NCI-H524 (cell line): ENCODE measurements around the gene ELAC2.

Experiments
- DNase-seq, 2 experiments: peaks; one replicate each; lab custom pipeline; 2025; lab: John Stamatoyannopoulos, UW

Gene ELAC2

GRCh38 chr17:12955521-12955920 is 62.3 kb downstream of the ELAC2 start:
- no peak for DNase-seq

- no peak for DNase-seq
Observed at GRCh38 chr17:12953156-12953555, 64.7 kb downstream of the ELAC2 start.

GRCh38 chr17:12952012-12952411 is 65.8 kb downstream of the ELAC2 start:
- no peak for DNase-seq

- no peak for DNase-seq
Observed at GRCh38 chr17:12947047-12947446, 70.8 kb downstream of the ELAC2 start.
